GM12874 (cell line): ENCODE results near the gene MACROD2.

Experiments
- TF ChIP-seq, protein P1 (sequence below): IDR thresholded peaks from 2 replicates; pipeline ENCODE4 v1.5.1; 2011; ENCODE audit warnings: low read depth, mild to moderate bottlenecking, control low read depth, low read length, moderate library complexity; ENCODE audit not compliant: insufficient read depth

MACROD2 gene

DNA sequence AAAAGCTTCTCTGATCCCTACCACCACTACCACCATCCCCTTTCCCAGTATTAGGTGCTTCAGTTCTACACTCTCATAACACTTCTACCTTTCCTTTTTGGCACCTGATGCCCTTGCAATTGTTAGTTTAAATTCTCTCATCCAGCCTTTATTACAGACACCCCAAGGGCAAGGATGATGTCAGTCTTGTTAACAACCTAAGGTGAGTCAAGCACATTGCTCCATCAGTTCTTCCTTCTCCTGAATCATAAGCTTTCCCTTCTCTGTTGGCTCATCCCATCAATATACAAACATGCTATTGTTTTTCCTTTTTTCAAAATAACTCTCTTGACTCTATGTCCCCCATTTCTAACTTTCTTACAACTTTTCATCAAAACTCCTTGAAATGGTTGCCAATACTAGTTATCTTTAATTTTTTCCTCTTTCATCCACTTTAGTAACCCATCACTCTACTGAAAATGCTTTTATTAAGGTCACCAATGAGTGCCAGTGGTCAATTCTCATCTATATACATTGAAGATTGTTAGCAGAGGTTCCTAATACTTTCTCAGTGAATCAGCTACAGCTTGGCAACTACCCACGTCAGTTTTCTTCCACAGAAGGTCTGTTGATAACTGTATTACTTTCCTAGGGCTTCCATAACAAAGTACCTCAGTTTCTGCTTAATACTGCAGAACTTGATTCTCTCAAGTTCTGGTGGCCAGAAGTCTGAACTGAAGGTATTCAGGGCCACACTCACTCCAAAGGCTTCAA lies 439.2 kb downstream of the MACROD2 start:
- TF ChIP-seq, protein P1, sequence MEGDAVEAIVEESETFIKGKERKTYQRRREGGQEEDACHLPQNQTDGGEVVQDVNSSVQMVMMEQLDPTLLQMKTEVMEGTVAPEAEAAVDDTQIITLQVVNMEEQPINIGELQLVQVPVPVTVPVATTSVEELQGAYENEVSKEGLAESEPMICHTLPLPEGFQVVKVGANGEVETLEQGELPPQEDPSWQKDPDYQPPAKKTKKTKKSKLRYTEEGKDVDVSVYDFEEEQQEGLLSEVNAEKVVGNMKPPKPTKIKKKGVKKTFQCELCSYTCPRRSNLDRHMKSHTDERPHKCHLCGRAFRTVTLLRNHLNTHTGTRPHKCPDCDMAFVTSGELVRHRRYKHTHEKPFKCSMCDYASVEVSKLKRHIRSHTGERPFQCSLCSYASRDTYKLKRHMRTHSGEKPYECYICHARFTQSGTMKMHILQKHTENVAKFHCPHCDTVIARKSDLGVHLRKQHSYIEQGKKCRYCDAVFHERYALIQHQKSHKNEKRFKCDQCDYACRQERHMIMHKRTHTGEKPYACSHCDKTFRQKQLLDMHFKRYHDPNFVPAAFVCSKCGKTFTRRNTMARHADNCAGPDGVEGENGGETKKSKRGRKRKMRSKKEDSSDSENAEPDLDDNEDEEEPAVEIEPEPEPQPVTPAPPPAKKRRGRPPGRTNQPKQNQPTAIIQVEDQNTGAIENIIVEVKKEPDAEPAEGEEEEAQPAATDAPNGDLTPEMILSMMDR, result no peak

DNA sequence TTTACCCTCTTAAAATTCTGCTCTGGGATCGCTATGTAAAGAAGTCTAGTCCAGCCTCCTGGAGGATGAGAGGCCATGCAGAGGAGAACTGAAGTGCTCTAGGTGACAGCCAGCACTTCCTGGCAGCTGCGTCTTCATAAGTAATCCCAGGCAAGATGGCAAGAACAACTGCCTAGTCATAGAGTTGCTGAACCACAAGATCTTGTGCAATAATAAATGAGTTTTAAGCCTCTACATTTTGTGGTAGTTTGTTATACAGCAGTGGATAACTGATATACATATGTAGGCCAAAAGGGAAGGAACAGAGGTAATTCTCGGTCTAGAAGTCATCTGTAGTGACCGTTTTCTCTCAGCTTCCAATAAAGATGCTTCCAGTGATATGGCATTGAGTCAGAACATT lies 445.9 kb downstream of the MACROD2 start:
- TF ChIP-seq, protein P1, result no peak

DNA sequence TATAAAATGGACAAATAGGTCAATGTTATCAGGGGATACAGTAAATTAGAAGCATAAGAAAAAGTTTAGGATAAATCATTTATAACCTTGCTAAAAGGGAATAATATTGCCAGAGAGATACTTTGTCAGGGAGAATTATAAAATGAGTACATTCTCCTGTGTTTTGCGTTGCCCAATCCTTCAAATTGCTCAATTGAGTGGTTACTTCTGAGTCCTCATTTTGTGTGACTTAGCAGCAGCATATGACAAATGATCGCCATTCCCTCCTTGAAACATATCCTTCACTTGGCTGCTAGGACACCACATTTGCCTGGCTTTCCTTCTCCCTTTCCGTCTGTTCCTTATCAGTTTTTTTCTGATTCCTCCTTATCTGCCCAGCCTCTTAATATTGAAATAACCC lies 448.8 kb downstream of the MACROD2 start:
- TF ChIP-seq, protein P1, result no peak

DNA sequence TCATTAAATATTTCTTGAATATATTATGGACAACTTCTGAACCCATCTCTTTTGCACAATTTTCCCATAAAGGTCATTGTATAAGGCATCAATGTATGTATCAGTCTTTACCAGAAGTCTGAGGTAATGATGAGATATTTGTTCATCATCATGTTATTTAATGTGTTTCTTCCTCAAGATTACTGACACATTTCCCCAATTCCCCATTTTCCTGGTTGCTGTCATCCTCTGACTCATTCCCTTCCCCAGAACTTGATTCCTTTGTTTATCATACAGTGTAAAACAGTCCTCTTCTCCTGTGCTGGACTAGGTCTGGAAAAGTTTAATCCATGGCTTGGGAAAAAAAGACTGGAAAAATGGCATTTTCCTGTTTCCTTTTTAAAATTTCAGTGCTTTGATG lies 450.0 kb downstream of the MACROD2 start:
- TF ChIP-seq, protein P1, result no peak

DNA sequence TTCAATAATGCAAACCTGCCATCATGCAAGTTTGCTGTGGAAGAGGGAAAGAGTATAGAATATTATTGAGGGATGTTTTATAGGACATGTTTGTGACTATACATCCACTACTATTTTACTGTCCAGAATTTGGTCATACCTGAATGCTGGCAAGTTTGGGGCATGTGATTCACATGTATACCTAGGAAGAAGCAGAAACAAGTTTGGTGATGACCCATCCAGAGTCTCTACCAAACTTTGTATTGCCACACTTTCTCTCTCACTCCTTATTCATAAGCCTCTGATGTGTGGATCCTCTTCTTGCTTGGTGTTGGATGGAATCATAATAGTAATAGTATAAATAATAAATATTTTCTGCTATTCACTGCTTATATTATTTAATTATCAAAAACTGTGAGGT lies 450.6 kb downstream of the MACROD2 start:
- TF ChIP-seq, protein P1, result no peak

DNA sequence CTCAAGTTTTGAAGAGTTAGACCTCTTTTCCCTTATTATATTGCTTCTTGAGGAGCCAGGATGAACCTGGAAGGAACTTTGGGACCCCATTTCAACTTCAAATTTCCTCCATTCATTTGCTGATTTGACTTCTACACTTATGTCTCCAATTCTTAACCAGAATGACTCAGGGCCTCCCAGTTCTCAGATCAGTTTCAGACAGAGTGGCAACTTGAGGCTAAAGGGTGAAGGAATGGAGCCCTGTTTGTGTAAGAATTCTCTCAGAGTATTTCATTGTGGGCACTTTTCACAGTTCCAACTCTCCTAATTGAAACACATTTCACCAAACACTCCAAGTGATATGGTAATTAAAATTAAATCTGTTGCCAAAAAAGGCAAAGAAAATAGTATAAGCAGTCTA lies 451.1 kb downstream of the MACROD2 start:
- TF ChIP-seq, protein P1, result no peak

DNA sequence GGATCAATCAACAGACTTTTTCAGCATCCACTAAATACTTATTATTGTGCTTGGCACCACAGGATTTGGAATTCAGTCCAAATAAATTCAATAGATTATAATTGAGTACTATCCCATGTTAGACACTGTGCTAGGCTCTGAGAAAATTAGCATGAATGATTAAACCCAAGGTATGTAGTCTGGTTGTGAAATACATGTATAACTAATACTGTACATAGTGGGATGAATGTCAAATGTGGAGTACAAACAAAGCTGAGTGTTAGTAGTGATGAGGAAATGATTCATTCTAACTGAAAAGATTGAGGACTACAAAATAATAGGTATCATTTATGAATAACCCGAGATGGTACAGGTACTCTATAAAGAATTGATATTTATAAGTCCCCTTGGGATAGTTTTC lies 454.0 kb downstream of the MACROD2 start:
- TF ChIP-seq, protein P1, result no peak
